GM23338 (cell line): ENCODE data around the gene CX3CR1. TPM values are rescaled to one million over a fixed set of nuclear protein-coding genes. Genes with fewer than 3 reads are reported as not detected.

ENCODE experiments used
- ATAC-seq: fragments of 200-7000 bp; cut with Tn5 transposase; 3 replicates; pipeline ENCODE4 v1.9.1; 2020
- DNase-seq: peaks from one replicate; pipeline ENCODE4 v3.0.0-alpha.2; 2015; ENCODE audit warnings: low spot score
- H2AFZ ChIP-seq: fragments of 200-600 bp; sonication (generic); 2 replicates; pipeline ENCODE4 v1.8.0; 2016; ENCODE audit warnings: antibody characterized with exemption, mild to moderate bottlenecking, moderate library complexity
- H3F3A ChIP-seq: fragments of 200-600 bp; sonication (generic); replicated peaks from 2 replicates; pipeline ENCODE4 v1.8.0; 2017; ENCODE audit warnings: antibody characterized with exemption, mixed run types, low read depth
- H3K27ac ChIP-seq: fragments of 200-600 bp; sonication (generic); 2 replicates; pipeline ENCODE4 v1.6.1; 2016; ENCODE audit warnings: low read depth
- H3K27me3 ChIP-seq: fragments of 200-600 bp; sonication (generic); 2 replicates; pipeline ENCODE4 v1.8.0; 2016; ENCODE audit warnings: mild to moderate bottlenecking, mixed run types, moderate library complexity; ENCODE audit not compliant: insufficient read depth
- H3K36me3 ChIP-seq: fragments of 200-600 bp; sonication (generic); 2 replicates; pipeline ENCODE4 v1.8.0; 2016; ENCODE audit warnings: mild to moderate bottlenecking; ENCODE audit not compliant: insufficient read depth
- H3K4me1 ChIP-seq: fragments of 200-600 bp; sonication (generic); 2 replicates; pipeline ENCODE4 v1.8.0; 2016; ENCODE audit warnings: mild to moderate bottlenecking, moderate library complexity; ENCODE audit not compliant: insufficient read depth
- H3K4me2 ChIP-seq: fragments of 200-600 bp; sonication (generic); 2 replicates; pipeline ENCODE4 v1.7.1; 2017; ENCODE audit warnings: mixed run types
- H3K4me3 ChIP-seq: fragments of 200-600 bp; sonication (generic); 2 replicates; pipeline ENCODE4 v1.6.1; 2016; ENCODE audit warnings: mixed run types
- H3K79me2 ChIP-seq: fragments of 200-600 bp; sonication (generic); replicated peaks from 2 replicates; pipeline ENCODE4 v1.8.0; 2017; ENCODE audit warnings: mild to moderate bottlenecking; ENCODE audit not compliant: insufficient read depth
- H3K9me2 ChIP-seq: fragments of 200-600 bp; sonication (generic); 2 replicates; pipeline ENCODE4 v1.8.0; 2017; ENCODE audit not compliant: insufficient read depth
- H4K20me1 ChIP-seq: fragments of 200-600 bp; sonication (generic); replicated peaks from 2 replicates; pipeline ENCODE4 v1.8.0; 2017; ENCODE audit warnings: mild to moderate bottlenecking; ENCODE audit not compliant: insufficient read depth
- H3K27ac Mint-ChIP-seq: 2 replicates; pipeline ENCODE4 v1.8.0; 2020; ENCODE audit warnings: inconsistent platforms, mild to moderate bottlenecking, moderate library complexity, mixed read lengths
- H3K27me3 Mint-ChIP-seq: 3 replicates; pipeline ENCODE4 v1.8.0; 2022; ENCODE audit warnings: low read depth, mild to moderate bottlenecking, moderate library complexity, mixed read lengths, inconsistent platforms; ENCODE audit not compliant: insufficient read depth, poor library complexity
- H3K36me3 Mint-ChIP-seq: 3 replicates; pipeline ENCODE4 v1.8.0; 2021; ENCODE audit warnings: low read depth, mild to moderate bottlenecking, inconsistent platforms, moderate library complexity, mixed read lengths
- H3K4me1 Mint-ChIP-seq: 3 replicates; pipeline ENCODE4 v1.8.0; 2020; ENCODE audit warnings: mild to moderate bottlenecking, inconsistent platforms, mixed read lengths
- H3K4me3 Mint-ChIP-seq: 3 replicates; pipeline ENCODE4 v1.8.0; 2021; ENCODE audit warnings: moderate library complexity, mild to moderate bottlenecking, inconsistent platforms, mixed read lengths
- H3K9me3 Mint-ChIP-seq: 3 replicates; pipeline ENCODE4 v1.8.0; 2020; ENCODE audit warnings: moderate library complexity, mild to moderate bottlenecking, inconsistent platforms, mixed read lengths
- CREB1 ChIP-seq: fragments of 250-450 bp; sonication (Bioruptor Pico); IDR thresholded peaks from 2 replicates; pipeline ENCODE4 v1.5.0; 2020; ENCODE audit warnings: low read depth, mild to moderate bottlenecking, moderate library complexity
- CTCF ChIP-seq, 2 experiments: fragments of 200-600 bp in 1 of 2; sonication (generic) in 1 of 2; conservative IDR thresholded peaks; 2 replicates each; pipeline versions ENCODE4 v1.5.1 to v1.6.1; 2016 to 2017; ENCODE audit warnings: antibody characterized with exemption in 2 of 2, low read depth in 2 of 2, mild to moderate bottlenecking in 2 of 2, moderate library complexity in 1 of 2
- ETS1 ChIP-seq: IDR thresholded peaks from 2 replicates; pipeline ENCODE4 v1.6.1; 2016; ENCODE audit warnings: antibody characterized with exemption
- EZH2 ChIP-seq: fragments of 200-600 bp; sonication (generic); IDR thresholded peaks from one replicate; pipeline ENCODE4 v1.8.0; 2017; ENCODE audit warnings: antibody characterized with exemption, mild to moderate bottlenecking, low read depth; ENCODE audit not compliant: unreplicated experiment
- EZH2phosphoT487 ChIP-seq: fragments of 200-600 bp; sonication (generic); IDR thresholded peaks from one replicate; pipeline ENCODE4 v1.8.1; 2018; ENCODE audit warnings: antibody characterized with exemption; ENCODE audit not compliant: unreplicated experiment
- JUNB ChIP-seq: IDR thresholded peaks from one replicate; pipeline ENCODE4 v1.6.1; 2016; ENCODE audit warnings: antibody characterized with exemption; ENCODE audit not compliant: unreplicated experiment
- NANOG ChIP-seq: IDR thresholded peaks from 2 replicates; pipeline ENCODE4 v1.6.1; 2016; ENCODE audit warnings: antibody characterized with exemption, borderline replicate concordance
- REST ChIP-seq: IDR thresholded peaks from one replicate; pipeline ENCODE4 v1.6.1; 2018; ENCODE audit warnings: antibody characterized with exemption; ENCODE audit not compliant: unreplicated experiment
- STAT1 ChIP-seq: IDR thresholded peaks from one replicate; pipeline ENCODE4 v1.6.1; 2016; ENCODE audit warnings: antibody characterized with exemption; ENCODE audit not compliant: unreplicated experiment
- ZNF114 ChIP-seq: fragments of 250-450 bp; sonication (Bioruptor Pico); IDR thresholded peaks from 2 replicates; pipeline ENCODE4 v1.5.0; 2020; ENCODE audit warnings: mild to moderate bottlenecking, moderate library complexity
- ZNF331 ChIP-seq: fragments of 250-450 bp; sonication (Bioruptor Pico); IDR thresholded peaks from 2 replicates; pipeline ENCODE4 v1.5.0; 2020; ENCODE audit warnings: low read depth, mild to moderate bottlenecking, moderate library complexity
- ZNF462 ChIP-seq: fragments of 250-450 bp; sonication (Bioruptor Pico); IDR thresholded peaks from 2 replicates; pipeline ENCODE4 v1.5.0; 2020; ENCODE audit warnings: mild to moderate bottlenecking, moderate library complexity
- polyA plus RNA-seq: library from polyadenylated mRNA; unstranded; fragments of >200 nt; fragmentation: Nextera tagmentation; extraction: Ambion mirVana; gene quantifications from 2 replicates; pipeline ENCODE4 v1.2.1, GENCODE V29; 2016
- total RNA-seq: library from RNA; depleted of rRNA; stranded (reverse); fragments of >200 nt; shearing (Covaris generic); gene quantifications from 2 replicates; pipeline ENCODE4 v1.2.3, GENCODE V29; 2014

The CX3CR1 gene
- total and polyA plus RNA-seq, 2 experiments from 2014 or later: 0.24 to 0.42 TPM

- H3K27ac Mint-ChIP-seq: no peak overlapping the region
- Histone ChIP-seq H3K4me2 (no peak overlapping the region), H2AFZ (no peak overlapping the region), H3K79me2 (no peaks in the 10 kb centered on the region), H3K27me3 (no peaks in the 10 kb centered on the region), H3K4me1 (no peaks in the 10 kb centered on the region), H3K36me3 (no peaks in the 10 kb centered on the region), H3F3A (no peaks in the 10 kb centered on the region), H3K9me2 (peaks cover 6% of the 10 kb centered on the region; the same call in 1 of the 2 replicates), H3K27ac (no peak overlapping the region), H4K20me1 (no peaks in the 10 kb centered on the region), H3K4me3 (no peak overlapping the region)
- ATAC-seq (no peak), DNase-seq (no peak)
- H3K4me1 Mint-ChIP-seq: peaks cover under 1% of the 10 kb centered on the region; the same call in 2 of the 3 replicates
- H3K27me3 Mint-ChIP-seq: peaks cover 3% of the 10 kb centered on the region
- TF ChIP-seq ETS1 (no peak), CTCF (conservative IDR thresholded peaks at IDR 0.05; ENCODE audit: low read depth in 2 of 2) (no peak), NANOG (no peak), CREB1 (CRISPR knock-in tag) (no peak), ZNF462 (CRISPR knock-in tag) (no peak), REST (no peak), JUNB (no peak), ZNF331 (CRISPR knock-in tag) (no peak), EZH2phosphoT487 (no peak), EZH2 (no peak), STAT1 (no peak), ZNF114 (CRISPR knock-in tag) (no peak)
- peaks cover 6% of the 10 kb centered on the region; the same call in 1 of the 3 replicates for H3K36me3 Mint-ChIP-seq
- peaks cover 24% of the 10 kb centered on the region for H3K9me3 Mint-ChIP-seq
- no peak overlapping the region for H3K4me3 Mint-ChIP-seq
These were observed 37.8 kb upstream of the CX3CR1 start for GRCh38 chr3:39317571-39318169.
